Dermis blood vessel endothelial cell (primary cell): ENCODE results near the gene WAC. TPM values are rescaled to one million over a fixed set of nuclear protein-coding genes. Genes with fewer than 3 reads are reported as not detected.
"Not testable (repeated sequence)": the region's sequence is repeated elsewhere in the genome, so short reads cannot be mapped to it uniquely, and the experiment has no call there.

Source experiments
- DNase-seq: peaks from one replicate; pipeline ENCODE4 v3.0.0; 2010
- total RNA-seq: library from RNA; depleted of rRNA; stranded (reverse); fragments of >200 nt; gene quantifications from 2 replicates; pipeline ENCODE4 v1.2.3, GENCODE V29; 2014

WAC gene
- total RNA-seq, 1 donor from 2014 or later, result 51.6 TPM

GRCh38 chr10:28612877-28613276 is 80.0 kb downstream of the WAC start:
- DNase-seq, result no peak

GRCh38 chr10:28616514-28616913 is 83.6 kb downstream of the WAC start:
- no peak for DNase-seq

- DNase-seq, result no peak
These were observed 86.5 kb downstream of the WAC start for GRCh38 chr10:28619455-28619854.

GRCh38 chr10:28620251-28620650 is 87.3 kb downstream of the WAC start:
- DNase-seq, result no peak

- DNase-seq, result no peak
These were observed 90.6 kb downstream of the WAC start for GRCh38 chr10:28623483-28623882.

GRCh38 chr10:28624351-28624750 is 91.4 kb downstream of the WAC start:
- no peak for DNase-seq

- DNase-seq, result peak; percentile 15
These were observed 94.2 kb downstream of the WAC start for GRCh38 chr10:28627102-28627501.

- peak; percentile 86 for DNase-seq
These were observed 95.4 kb downstream of the WAC start for GRCh38 chr10:28628184-28628893.

- no peak for DNase-seq
These were observed 99.1 kb downstream of the WAC start for GRCh38 chr10:28631896-28632583.

- DNase-seq, result no peak
These were observed 99.6 kb downstream of the WAC start for GRCh38 chr10:28632584-28632945.

GRCh38 chr10:28633750-28634149 is 100.8 kb downstream of the WAC start:
- no peak for DNase-seq

GRCh38 chr10:28637346-28637745 is 104.4 kb downstream of the WAC start:
- no peak for DNase-seq

GRCh38 chr10:28638392-28638791 is 105.5 kb downstream of the WAC start:
- DNase-seq, result no peak

- no peak for DNase-seq
These were observed 107.6 kb downstream of the WAC start for GRCh38 chr10:28640551-28640950.

- no peak for DNase-seq
These were observed 111.7 kb downstream of the WAC start for GRCh38 chr10:28644647-28645046.

GRCh38 chr10:28652106-28652505 is 119.2 kb downstream of the WAC start:
- no peak for DNase-seq

- no peak for DNase-seq
These were observed 119.8 kb downstream of the WAC start for GRCh38 chr10:28652703-28653102.

- not testable (repeated sequence) for DNase-seq
These were observed 125.9 kb downstream of the WAC start for GRCh38 chr10:28658824-28659223.

- DNase-seq, result no peak
These were observed 128.1 kb downstream of the WAC start for GRCh38 chr10:28661035-28661434.

GRCh38 chr10:28663576-28664368 is 130.9 kb downstream of the WAC start:
- peak; percentile 88 for DNase-seq

- DNase-seq, result no peak
These were observed 131.4 kb downstream of the WAC start for GRCh38 chr10:28664369-28664740.

GRCh38 chr10:28666751-28667467 is 134.0 kb downstream of the WAC start:
- DNase-seq, result no peak
